Thyroid gland (tissue), 4 donors: Measurements from ENCODE around the gene MEX3D.

Experiments used
- POLR2A ChIP-seq, 2 donors: fragments of 450-650 bp; IDR thresholded peaks; one replicate each; pipeline ENCODE4 v1.6.1; 2017; ENCODE audit warnings: antibody characterized with exemption in 2 of 2, mild to moderate bottlenecking in 2 of 2, moderate library complexity in 1 of 2
- TF ChIP-seq, protein P1 (sequence below), 6 experiments: fragments of 200-600 bp in 3 of 6; fragments of 450-650 bp in 3 of 6; sonication (generic) in 3 of 6; IDR thresholded peaks; one replicate each; pipeline ENCODE4 v1.5.1; 2016 to 2019; ENCODE audit warnings: antibody characterized with exemption in 6 of 6, mild to moderate bottlenecking in 2 of 6, inconsistent platforms in 1 of 6, moderate library complexity in 1 of 6

- TF ChIP-seq, protein P1, sequence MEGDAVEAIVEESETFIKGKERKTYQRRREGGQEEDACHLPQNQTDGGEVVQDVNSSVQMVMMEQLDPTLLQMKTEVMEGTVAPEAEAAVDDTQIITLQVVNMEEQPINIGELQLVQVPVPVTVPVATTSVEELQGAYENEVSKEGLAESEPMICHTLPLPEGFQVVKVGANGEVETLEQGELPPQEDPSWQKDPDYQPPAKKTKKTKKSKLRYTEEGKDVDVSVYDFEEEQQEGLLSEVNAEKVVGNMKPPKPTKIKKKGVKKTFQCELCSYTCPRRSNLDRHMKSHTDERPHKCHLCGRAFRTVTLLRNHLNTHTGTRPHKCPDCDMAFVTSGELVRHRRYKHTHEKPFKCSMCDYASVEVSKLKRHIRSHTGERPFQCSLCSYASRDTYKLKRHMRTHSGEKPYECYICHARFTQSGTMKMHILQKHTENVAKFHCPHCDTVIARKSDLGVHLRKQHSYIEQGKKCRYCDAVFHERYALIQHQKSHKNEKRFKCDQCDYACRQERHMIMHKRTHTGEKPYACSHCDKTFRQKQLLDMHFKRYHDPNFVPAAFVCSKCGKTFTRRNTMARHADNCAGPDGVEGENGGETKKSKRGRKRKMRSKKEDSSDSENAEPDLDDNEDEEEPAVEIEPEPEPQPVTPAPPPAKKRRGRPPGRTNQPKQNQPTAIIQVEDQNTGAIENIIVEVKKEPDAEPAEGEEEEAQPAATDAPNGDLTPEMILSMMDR (IDR thresholded peaks at IDR 0.05) = no peak
- TF ChIP-seq POLR2A (IDR thresholded peaks at IDR 0.05) = no peak
Measured at GRCh38 chr19:1571358-1571757, 3.2 kb upstream of the MEX3D start.
